Myocyte (in vitro differentiated cells): ENCODE measurements around the gene METTL4. TPM values are rescaled to one million over a fixed set of nuclear protein-coding genes. Genes with fewer than 3 reads are reported as not detected.
"Not testable (repeated sequence)": the region's sequence is repeated elsewhere in the genome, so short reads cannot be mapped to it uniquely, and the experiment has no call there.

ENCODE experiments used
- DNase-seq: peaks from one replicate; pipeline ENCODE4 v3.0.0-alpha.2; 2012; ENCODE audit warnings: low read depth
- total RNA-seq: library from RNA; depleted of rRNA; stranded (reverse); fragments of >200 nt; gene quantifications from 2 replicates; pipeline ENCODE4 v1.2.3, GENCODE V29; 2014

METTL4 gene
- total RNA-seq, 1 donor from 2014 or later = 10.1 TPM

- not testable (repeated sequence) for DNase-seq
Observed at GRCh38 chr18:2524794-2525198, 46.5 kb downstream of the METTL4 start.

GRCh38 chr18:2522112-2522511 is 49.2 kb downstream of the METTL4 start:
- no peak for DNase-seq

- no peak for DNase-seq
Observed at GRCh38 chr18:2518473-2518872, 52.8 kb downstream of the METTL4 start.

GRCh38 chr18:2515908-2516625 is 55.2 kb downstream of the METTL4 start:
- DNase-seq = peak; percentile 50

GRCh38 chr18:2515171-2515787 is 56.0 kb downstream of the METTL4 start:
- DNase-seq = peak; percentile 78

GRCh38 chr18:2513616-2514015 is 57.7 kb downstream of the METTL4 start:
- DNase-seq = peak; percentile 26

GRCh38 chr18:2512059-2512458 is 59.2 kb downstream of the METTL4 start:
- no peak for DNase-seq

GRCh38 chr18:2511451-2511850 is 59.9 kb downstream of the METTL4 start:
- DNase-seq = no peak

- DNase-seq = no peak
Observed at GRCh38 chr18:2510416-2510815, 60.9 kb downstream of the METTL4 start.

GRCh38 chr18:2508678-2509077 is 62.6 kb downstream of the METTL4 start:
- no peak for DNase-seq

- DNase-seq = no peak
Observed at GRCh38 chr18:2508155-2508554, 63.1 kb downstream of the METTL4 start.

- DNase-seq = no peak
Observed at GRCh38 chr18:2504642-2505041, 66.7 kb downstream of the METTL4 start.

GRCh38 chr18:2502880-2503279 is 68.4 kb downstream of the METTL4 start:
- no peak for DNase-seq

- no peak for DNase-seq
Observed at GRCh38 chr18:2502394-2502793, 68.9 kb downstream of the METTL4 start.

GRCh38 chr18:2497797-2498196 is 73.5 kb downstream of the METTL4 start:
- no peak for DNase-seq

GRCh38 chr18:2495381-2495780 is 75.9 kb downstream of the METTL4 start:
- no peak for DNase-seq

- DNase-seq = no peak
Observed at GRCh38 chr18:2494921-2495320, 76.4 kb downstream of the METTL4 start.

Other genes with a start within 250 kb of the METTL4 start
- gene NDC80, start 52 bp upstream of the METTL4 start, total RNA-seq = 0.31 and 1.6 TPM in 2 replicates
- 36.6 and 37.9 TPM in 2 replicates for gene SMCHD1, start 84.2 kb upstream of the METTL4 start, total RNA-seq